H9 (cell line): ENCODE measurements around the gene HTRA1. TPM values are rescaled to one million over a fixed set of nuclear protein-coding genes. Genes with fewer than 3 reads are reported as not detected.

ENCODE experiments used
- DNase-seq: peaks from one replicate; pipeline ENCODE4 v3.0.0-alpha.2; 2017
- H2AFZ ChIP-seq: one replicate; pipeline ENCODE4 v1.6.1; 2013; ENCODE audit warnings: mild to moderate bottlenecking, low read length, control low read depth, moderate library complexity
- H2AK5ac ChIP-seq: 2 replicates; pipeline ENCODE4 v1.6.1; 2013; ENCODE audit warnings: low read length, control low read depth, mixed read lengths; ENCODE audit not compliant: insufficient read length
- H2BK120ac ChIP-seq: one replicate; pipeline ENCODE4 v1.6.1; 2013; ENCODE audit warnings: low read depth, mild to moderate bottlenecking, low read length, control low read depth, inconsistent platforms; ENCODE audit not compliant: poor library complexity, severe bottlenecking
- H2BK12ac ChIP-seq: 2 replicates; pipeline ENCODE4 v1.6.1; 2013; ENCODE audit warnings: low read length, control low read depth, mixed read lengths, low read depth; ENCODE audit not compliant: insufficient read length
- H2BK15ac ChIP-seq: 2 replicates; pipeline ENCODE4 v1.6.1; 2013; ENCODE audit warnings: low read depth, low read length, control low read depth
- H2BK20ac ChIP-seq: one replicate; pipeline ENCODE4 v1.6.1; 2013; ENCODE audit warnings: low read depth, mild to moderate bottlenecking, low read length, control low read depth, inconsistent platforms; ENCODE audit not compliant: poor library complexity, severe bottlenecking
- H2BK5ac ChIP-seq: 2 replicates; pipeline ENCODE4 v1.6.1; 2013; ENCODE audit warnings: low read length, control low read depth, mixed read lengths; ENCODE audit not compliant: insufficient read length
- H3K14ac ChIP-seq: 2 replicates; pipeline ENCODE4 v1.6.1; 2013; ENCODE audit warnings: low read length, control low read depth; ENCODE audit not compliant: insufficient read depth
- H3K18ac ChIP-seq: 2 replicates; pipeline ENCODE4 v1.6.1; 2013; ENCODE audit warnings: low read depth, mild to moderate bottlenecking, mixed read lengths, low read length, control low read depth; ENCODE audit not compliant: insufficient read length
- H3K23ac ChIP-seq: 2 replicates; pipeline ENCODE4 v1.6.1; 2013; ENCODE audit warnings: low read length, control low read depth, mixed read lengths, low read depth; ENCODE audit not compliant: insufficient read length
- H3K23me2 ChIP-seq: 2 replicates; pipeline ENCODE4 v1.6.1; 2013; ENCODE audit warnings: low read depth, mild to moderate bottlenecking, mixed read lengths, low read length, control low read depth; ENCODE audit not compliant: insufficient read length, poor library complexity, severe bottlenecking
- H3K27ac ChIP-seq: 2 replicates; pipeline ENCODE4 v1.5.1; 2013; ENCODE audit warnings: low read length, control low read depth, mixed read lengths, low read depth; ENCODE audit not compliant: insufficient read length
- H3K27me3 ChIP-seq: 2 replicates; pipeline ENCODE4 v1.6.1; 2013; ENCODE audit warnings: low read length, control low read depth, inconsistent platforms; ENCODE audit not compliant: insufficient read depth
- H3K4ac ChIP-seq: 2 replicates; pipeline ENCODE4 v1.6.1; 2013; ENCODE audit warnings: low read depth, mild to moderate bottlenecking, control low read depth, inconsistent platforms, low read length, moderate library complexity
- H3K4me1 ChIP-seq: 2 replicates; pipeline ENCODE4 v1.6.1; 2013; ENCODE audit warnings: low read length, control low read depth, inconsistent platforms; ENCODE audit not compliant: insufficient read depth
- H3K4me2 ChIP-seq: 2 replicates; pipeline ENCODE4 v1.6.1; 2013; ENCODE audit warnings: low read length, control low read depth, mixed read lengths; ENCODE audit not compliant: insufficient read length, insufficient read depth
- H3K56ac ChIP-seq: 2 replicates; pipeline ENCODE4 v1.6.1; 2013; ENCODE audit warnings: low read depth, mild to moderate bottlenecking, mixed read lengths, low read length, control low read depth; ENCODE audit not compliant: insufficient read length
- H3K79me1 ChIP-seq: 2 replicates; pipeline ENCODE4 v1.6.1; 2013; ENCODE audit warnings: low read depth, mild to moderate bottlenecking, moderate library complexity, low read length, control low read depth, inconsistent platforms; ENCODE audit not compliant: insufficient read depth, poor library complexity, severe bottlenecking
- H3K79me2 ChIP-seq: 2 replicates; pipeline ENCODE4 v1.6.1; 2013; ENCODE audit warnings: low read length, control low read depth, inconsistent platforms; ENCODE audit not compliant: insufficient read depth
- H3K9ac ChIP-seq: 2 replicates; pipeline ENCODE4 v1.6.1; 2013; ENCODE audit warnings: low read length, control low read depth, mixed read lengths; ENCODE audit not compliant: insufficient read length; ENCODE audit errors: extremely low read depth
- H3K9me3 ChIP-seq: one replicate; pipeline ENCODE4 v1.6.1; 2013; ENCODE audit warnings: low read depth, low read length, inconsistent platforms; ENCODE audit not compliant: control insufficient read depth
- H3T11ph ChIP-seq: one replicate; pipeline ENCODE4 v1.6.1; 2013; ENCODE audit warnings: mild to moderate bottlenecking, low read length, control low read depth, inconsistent platforms
- H4K20me1 ChIP-seq: one replicate; pipeline ENCODE4 v1.6.1; 2013; ENCODE audit not compliant: control insufficient read depth, insufficient read length, insufficient read depth
- H4K5ac ChIP-seq: 2 replicates; pipeline ENCODE4 v1.6.1; 2013; ENCODE audit warnings: low read depth, mild to moderate bottlenecking, mixed read lengths, low read length, control low read depth; ENCODE audit not compliant: insufficient read length
- H4K8ac ChIP-seq: replicated peaks from 2 replicates; pipeline ENCODE4 v1.6.1; 2013; ENCODE audit warnings: low read length, control low read depth, mixed read lengths, low read depth; ENCODE audit not compliant: insufficient read length
- H4K91ac ChIP-seq: 2 replicates; pipeline ENCODE4 v1.6.1; 2013; ENCODE audit warnings: low read depth, mild to moderate bottlenecking, moderate library complexity, mixed read lengths, low read length, control low read depth; ENCODE audit not compliant: insufficient read length
- H3K27ac Mint-ChIP-seq, 3 experiments: 2 replicates in 2 of 3; 3 replicates in 1 of 3; pipeline ENCODE4 v1.8.0; 2020 to 2021; ENCODE audit warnings: mixed read lengths in 3 of 3, mild to moderate bottlenecking in 1 of 3, moderate library complexity in 1 of 3
- H3K27me3 Mint-ChIP-seq: 2 replicates; pipeline ENCODE4 v1.8.0; 2021; ENCODE audit warnings: low read depth, mild to moderate bottlenecking, moderate library complexity, mixed read lengths
- H3K36me3 Mint-ChIP-seq, 3 experiments: 2 replicates in 2 of 3; 3 replicates in 1 of 3; pipeline ENCODE4 v1.8.0; 2020 to 2021; ENCODE audit warnings: low read depth in 3 of 3, mixed read lengths in 3 of 3; ENCODE audit not compliant: insufficient read depth in 1 of 3
- H3K4me1 Mint-ChIP-seq, 2 experiments: 2 replicates each; pipeline ENCODE4 v1.8.0; 2020; ENCODE audit warnings: mixed read lengths in 2 of 2
- H3K4me3 Mint-ChIP-seq, 2 experiments: 2 replicates in 1 of 2; 3 replicates in 1 of 2; pipeline ENCODE4 v1.8.0; 2020 to 2021; ENCODE audit warnings: mild to moderate bottlenecking in 2 of 2, mixed read lengths in 2 of 2, moderate library complexity in 1 of 2
- H3K9me3 Mint-ChIP-seq, 2 experiments: 2 replicates in 1 of 2; 3 replicates in 1 of 2; pipeline ENCODE4 v1.8.0; 2020; ENCODE audit warnings: mild to moderate bottlenecking in 2 of 2, mixed read lengths in 2 of 2, moderate library complexity in 1 of 2
- CTCF ChIP-seq: fragments of 200-600 bp; sonication (generic); conservative IDR thresholded peaks from 3 replicates; pipeline ENCODE4 v1.8.0; 2021; ENCODE audit warnings: antibody characterized with exemption, mild to moderate bottlenecking
- WGBS: extraction: QIAGEN DNeasy Blood & Tissue Kit; methylation state at CpG from one replicate; pipeline ENCODE4 v1.1.7; 2013; ENCODE audit warnings: missing lambda C conversion rate, low lambda C conversion rate, mixed read lengths; ENCODE audit not compliant: insufficient read length; ENCODE audit errors: extremely low coverage; 5-methylcytosine and 5-hydroxymethylcytosine counted together
- total RNA-seq: library from RNA; stranded (reverse); gene quantifications from 2 replicates; pipeline ENCODE4 v1.2.1, GENCODE V29; 2021

The HTRA1 gene
- total RNA-seq, 1 experiment from 2014 or later: 11.1 TPM

GRCh38 chr10:122459561-122460273, 1.6 kb upstream of the HTRA1 start:
- Histone ChIP-seq H3K23me2 (peaks cover 17% of the 10 kb centered on the region), H3K27ac (no peak overlapping the region), H3K18ac (no peak overlapping the region), H4K91ac (no peak overlapping the region), H2BK15ac (no peak overlapping the region), H4K8ac (no peak overlapping the region), H4K5ac (no peak overlapping the region), H4K20me1 (no peaks in the 10 kb centered on the region), H3K56ac (no peak overlapping the region), H3K9me3 (no peaks in the 10 kb centered on the region), H3K27me3 (peaks cover 30% of the 10 kb centered on the region), H2AFZ (no peak overlapping the region), H3K4me1 (no peaks in the 10 kb centered on the region), H3K14ac (no peak overlapping the region), H2BK12ac (no peak overlapping the region), H2BK20ac (no peak overlapping the region), H3T11ph (no peak overlapping the region), H3K23ac (no peak overlapping the region), H2BK120ac (no peak overlapping the region), H2AK5ac (no peak overlapping the region), H3K4me2 (no peak overlapping the region), H3K4ac (no peak overlapping the region), H3K79me1 (no peaks in the 10 kb centered on the region), H3K79me2 (no peaks in the 10 kb centered on the region), H2BK5ac (no peak overlapping the region), H3K9ac (no peak overlapping the region)
- TF ChIP-seq CTCF: no peak
- no peak for DNase-seq
- Mint-ChIP-seq H3K27me3 (peaks cover 60% of the 10 kb centered on the region), H3K9me3 (no peaks in the 10 kb centered on the region; a peak in 2 of 5 replicates), H3K27ac (no peak overlapping the region), H3K4me3 (peak overlapping the region in 1 of 2 experiments; percentile 50; a peak in 2 of 5 replicates), H3K36me3 (0 out of 7 replicates have a peak, but pooled peaks cover 0 to 3% (median 0%) of the 10 kb centered on the region in 3 experiments), H3K4me1 (peaks cover 19 to 35% of the 10 kb centered on the region in 2 experiments)
- WGBS: no CpG with 5 or more reads among the region's 14 CpGs
